DOHH2 (cell line): ENCODE measurements around the gene EXD3.

Source experiments
- CTCF ChIP-seq: fragments of 200-600 bp; sonication (generic); IDR thresholded peaks from one replicate; pipeline ENCODE4 v1.5.1; 2014; ENCODE audit warnings: antibody characterized with exemption, mild to moderate bottlenecking, low read depth, low read length; ENCODE audit not compliant: poor library complexity, severe bottlenecking
- EZH2phosphoT487 ChIP-seq: fragments of 200-600 bp; sonication (generic); IDR thresholded peaks from 2 replicates; pipeline ENCODE4 v1.6.1; 2017; ENCODE audit warnings: borderline replicate concordance, mild to moderate bottlenecking, antibody characterized with exemption, low read length, moderate library complexity, mixed read lengths

DNA sequence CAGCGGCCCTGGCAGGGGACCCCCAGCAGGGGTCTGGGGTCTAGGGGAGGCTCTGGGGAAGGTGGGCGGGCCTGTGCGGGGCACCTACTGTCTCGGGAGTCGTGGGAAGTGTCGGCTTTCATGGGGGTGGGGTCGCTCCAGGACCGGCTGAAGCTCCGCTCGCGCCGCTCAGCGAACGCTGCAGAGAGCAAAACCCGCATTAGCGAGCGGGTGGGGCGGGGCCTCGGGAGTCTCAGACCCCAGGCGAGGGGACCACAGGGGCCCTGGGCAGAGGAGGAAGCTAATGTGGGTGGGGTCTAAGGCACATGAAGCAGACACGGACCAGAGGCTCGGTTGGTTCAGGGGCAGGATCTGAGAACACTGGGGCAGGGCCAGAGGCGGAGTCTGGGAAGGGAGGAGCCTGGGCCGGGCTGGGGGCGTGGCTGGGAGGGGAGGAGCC lies 30.7 kb upstream of the EXD3 start:
- no peak for TF ChIP-seq CTCF
- TF ChIP-seq EZH2phosphoT487 = no peak
